Right atrium auricular region (tissue), 2 donors: ENCODE measurements around the gene ANKMY2. TPM values are rescaled to one million over a fixed set of nuclear protein-coding genes. Genes with fewer than 3 reads are reported as not detected.

ENCODE experiments used
- DNase-seq: peaks from one replicate; pipeline ENCODE4 v3.0.0-alpha.2; 2019; ENCODE audit warnings: low spot score
- H3K27ac ChIP-seq, 2 donors: fragments of 200-600 bp; sonication (generic); 1 replicate in 1 of 2; 2 replicates in 1 of 2; pipeline ENCODE4 v1.5.1; 2016 to 2019
- H3K27me3 ChIP-seq, 2 donors: fragments of 200-600 bp; sonication (generic); one replicate each; pipeline versions ENCODE4 v1.5.1 to v1.6.0; 2017 to 2019
- H3K36me3 ChIP-seq: fragments of 200-600 bp; sonication (generic); one replicate; pipeline ENCODE4 v1.5.1; 2016
- H3K4me1 ChIP-seq, 2 donors: fragments of 200-600 bp; sonication (generic); one replicate each; pipeline versions ENCODE4 v1.5.1 to v1.6.0; 2017 to 2019
- H3K4me3 ChIP-seq, 2 donors: fragments of 200-600 bp; sonication (generic); 1 replicate in 1 of 2; 2 replicates in 1 of 2; pipeline ENCODE4 v1.5.1; 2017 to 2019; ENCODE audit warnings: mild to moderate bottlenecking in 1 of 2, moderate library complexity in 1 of 2
- H3K9me3 ChIP-seq, 2 donors: fragments of 200-600 bp; sonication (generic); one replicate each; pipeline ENCODE4 v1.5.1; 2019
- CTCF ChIP-seq, 2 donors: fragments of 200-600 bp; sonication (generic); IDR thresholded peaks; one replicate each; pipeline ENCODE4 v1.5.1; 2019; ENCODE audit warnings: antibody characterized with exemption in 2 of 2
- total RNA-seq, 2 donors: library from RNA; depleted of rRNA; stranded (reverse); fragments of >200 nt; gene quantifications; one replicate each; pipeline ENCODE4 v1.1.0, GENCODE V29; 2016

The ANKMY2 gene
- total RNA-seq, 2 donors from 2014 or later = 20.8 to 33.7 TPM

GRCh38 chr7:16616542-16616941 is 29.0 kb downstream of the ANKMY2 start:
- DNase-seq = no peak
- H3K27ac ChIP-seq = no peak overlapping the region
- no peaks in the 10 kb centered on the region for H3K27me3 ChIP-seq
- H3K4me1 ChIP-seq = no peaks in the 10 kb centered on the region
- peaks cover 25% of the 10 kb centered on the region for H3K36me3 ChIP-seq
- H3K4me3 ChIP-seq = no peak overlapping the region
- H3K9me3 ChIP-seq = no peaks in the 10 kb centered on the region
- no peak for TF ChIP-seq CTCF (IDR thresholded peaks at IDR 0.05)

- H3K4me3 ChIP-seq = no peak overlapping the region
- no peak for TF ChIP-seq CTCF (IDR thresholded peaks at IDR 0.05)
- no peaks in the 10 kb centered on the region for H3K9me3 ChIP-seq
- no peaks in the 10 kb centered on the region for H3K27me3 ChIP-seq
- H3K36me3 ChIP-seq = peaks cover 28% of the 10 kb centered on the region
- no peak for DNase-seq
- H3K4me1 ChIP-seq = no peaks in the 10 kb centered on the region
- H3K27ac ChIP-seq = no peak overlapping the region
Observed at GRCh38 chr7:16616122-16616521, 29.4 kb downstream of the ANKMY2 start.

GRCh38 chr7:16615228-16615627 is 30.3 kb downstream of the ANKMY2 start:
- no peak for DNase-seq
- Histone ChIP-seq H3K4me3 (no peak overlapping the region), H3K4me1 (no peaks in the 10 kb centered on the region), H3K36me3 (peaks cover 31% of the 10 kb centered on the region), H3K27ac (no peak overlapping the region), H3K27me3 (no peaks in the 10 kb centered on the region), H3K9me3 (no peaks in the 10 kb centered on the region)
- TF ChIP-seq CTCF (IDR thresholded peaks at IDR 0.05) = no peak

- Histone ChIP-seq H3K9me3 (no peaks in the 10 kb centered on the region), H3K27me3 (no peaks in the 10 kb centered on the region), H3K4me3 (no peak overlapping the region), H3K36me3 (peaks cover 33% of the 10 kb centered on the region), H3K27ac (no peak overlapping the region), H3K4me1 (no peaks in the 10 kb centered on the region)
- DNase-seq = no peak
- TF ChIP-seq CTCF (IDR thresholded peaks at IDR 0.05) = no peak
Observed at GRCh38 chr7:16611711-16612110, 33.8 kb downstream of the ANKMY2 start.

- no peaks in the 10 kb centered on the region for H3K9me3 ChIP-seq
Observed at GRCh38 chr7:16609842-16610450, 35.6 kb downstream of the ANKMY2 start.

More at GRCh38 chr7:16609842-16610450, 35.6 kb downstream of the ANKMY2 start:
- Histone ChIP-seq H3K27me3 (no peaks in the 10 kb centered on the region), H3K27ac (no peak overlapping the region), H3K36me3 (peaks cover 20% of the 10 kb centered on the region), H3K4me3 (no peak overlapping the region), H3K4me1 (no peaks in the 10 kb centered on the region)
- DNase-seq = no peak
- no peak for TF ChIP-seq CTCF (IDR thresholded peaks at IDR 0.05)
